ENCODE results near the gene ITPRIP. TPM values are rescaled to one million over a fixed set of nuclear protein-coding genes. Genes with fewer than 3 reads are reported as not detected.

Gene ITPRIP
- total RNA-seq, 1 experiment from 2014 or later = 12.0 TPM

DNA sequence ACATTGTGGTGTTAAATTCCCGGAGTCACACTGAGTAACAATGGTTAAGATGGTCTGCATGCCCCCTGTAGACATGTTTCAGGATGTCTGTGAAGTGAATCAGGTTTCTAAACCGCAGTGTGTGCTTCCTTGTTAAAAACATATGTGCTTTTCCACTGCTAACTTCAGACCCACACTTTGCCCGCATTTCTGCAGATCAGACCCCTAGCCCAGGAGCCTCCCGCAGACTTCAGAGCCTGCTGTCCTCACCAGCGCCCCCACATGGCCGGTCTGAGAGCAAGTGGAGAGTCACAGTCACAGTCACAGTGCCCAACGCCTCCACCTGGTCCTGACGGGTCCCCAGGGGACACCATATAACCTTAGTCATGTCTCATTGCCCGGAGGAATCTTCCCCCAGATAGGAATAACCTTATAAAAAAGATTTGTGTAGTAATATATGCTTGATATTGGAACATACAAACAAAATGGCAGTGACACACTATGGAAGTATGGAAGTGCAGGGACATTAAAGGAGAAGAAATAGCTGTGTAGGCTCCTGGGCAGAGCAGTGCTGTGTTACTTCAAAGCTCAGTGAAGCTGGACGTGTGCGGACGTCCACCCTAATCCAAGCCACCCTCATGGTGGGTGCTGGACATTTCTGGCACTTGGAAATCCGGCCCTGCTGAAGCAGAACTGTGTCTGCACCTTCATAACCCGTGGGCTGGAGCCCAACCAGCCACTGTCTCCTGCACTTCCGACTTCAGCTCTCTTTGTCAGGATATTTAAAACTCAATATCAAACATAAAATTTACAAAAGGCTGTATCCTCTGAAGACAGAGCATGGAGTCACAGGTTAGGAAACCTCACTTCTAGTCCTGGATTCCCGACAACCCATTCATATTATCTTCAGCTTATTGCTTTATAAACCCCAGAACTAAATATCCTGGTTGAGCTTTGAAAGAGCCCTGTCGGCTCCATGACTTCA is 40.3 kb downstream of the ITPRIP start:
- TF ChIP-seq ZFX (IDR thresholded peaks at IDR 0.05) (no peak), RAD21 (IDR thresholded peaks at IDR 0.05; ENCODE audit: low read depth) (0 out of 2 replicates have a peak, but pooled peaks have one; percentile 19)
- TF ChIP-seq, protein P1, sequence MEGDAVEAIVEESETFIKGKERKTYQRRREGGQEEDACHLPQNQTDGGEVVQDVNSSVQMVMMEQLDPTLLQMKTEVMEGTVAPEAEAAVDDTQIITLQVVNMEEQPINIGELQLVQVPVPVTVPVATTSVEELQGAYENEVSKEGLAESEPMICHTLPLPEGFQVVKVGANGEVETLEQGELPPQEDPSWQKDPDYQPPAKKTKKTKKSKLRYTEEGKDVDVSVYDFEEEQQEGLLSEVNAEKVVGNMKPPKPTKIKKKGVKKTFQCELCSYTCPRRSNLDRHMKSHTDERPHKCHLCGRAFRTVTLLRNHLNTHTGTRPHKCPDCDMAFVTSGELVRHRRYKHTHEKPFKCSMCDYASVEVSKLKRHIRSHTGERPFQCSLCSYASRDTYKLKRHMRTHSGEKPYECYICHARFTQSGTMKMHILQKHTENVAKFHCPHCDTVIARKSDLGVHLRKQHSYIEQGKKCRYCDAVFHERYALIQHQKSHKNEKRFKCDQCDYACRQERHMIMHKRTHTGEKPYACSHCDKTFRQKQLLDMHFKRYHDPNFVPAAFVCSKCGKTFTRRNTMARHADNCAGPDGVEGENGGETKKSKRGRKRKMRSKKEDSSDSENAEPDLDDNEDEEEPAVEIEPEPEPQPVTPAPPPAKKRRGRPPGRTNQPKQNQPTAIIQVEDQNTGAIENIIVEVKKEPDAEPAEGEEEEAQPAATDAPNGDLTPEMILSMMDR (IDR thresholded peaks at IDR 0.05 in 2 of 3, conservative IDR thresholded peaks at IDR 0.05 in 1 of 3; ENCODE audit: borderline replicate concordance in 1 of 3, insufficient read depth in 1 of 3, low read depth in 2 of 3, low read length in 2 of 3) = peak; percentile 53 to 90 (median 87); a peak in 5 of 6 replicates
- Histone ChIP-seq H2AFZ (ENCODE audit: low read depth, low read length, poor library complexity, severe bottlenecking) (no peak overlapping the region), H4K20me1 (ENCODE audit: insufficient read depth) (no peaks in the 10 kb centered on the region), H3K27me3 (ENCODE audit: insufficient read depth, low read length) (no peaks in the 10 kb centered on the region), H3K9me2 (ENCODE audit: insufficient read depth) (no peaks in the 10 kb centered on the region), H3K4me2 (ENCODE audit: low read length) (no peak overlapping the region), H3K9me3 (ENCODE audit: control insufficient read depth in 1 of 2, insufficient read depth in 1 of 2, low read depth in 1 of 2, low read length in 2 of 2) (no peaks in the 10 kb centered on the region), H3K27ac (ENCODE audit: low read depth, low read length) (no peak overlapping the region), H3K9ac (ENCODE audit: low read length) (no peak overlapping the region), H3K36me3 (ENCODE audit: control insufficient read depth in 1 of 2, insufficient read depth in 2 of 2, low read length in 2 of 2) (peaks cover 10 to 31% of the 10 kb centered on the region in 2 experiments; a peak in 3 of 4 replicates), H3K4me1 (ENCODE audit: control insufficient read depth in 1 of 2, insufficient read depth in 2 of 2, low read length in 2 of 2) (no peaks in the 10 kb centered on the region), H3K79me2 (ENCODE audit: insufficient read depth, low read length) (peaks cover 23% of the 10 kb centered on the region), H3K4me3 (replicated peaks in 1 of 2; ENCODE audit: low read depth in 1 of 2, low read length in 2 of 2) (no peak overlapping the region)
- ATAC-seq (peak; percentile 88), DNase-seq (ENCODE audit: low read depth, low spot score) (no peak)
- ChIA-PET CTCF (interaction anchor here (0.8 to 9.9 kb wide), 3 partner anchors 22 to 180 kb away, joined by 3 to 96 read pairs (median 11); no protein-coding TSS in a partner anchor), RAD21 (ENCODE audit: low non-redundant PET in 1 of 2, low total read pairs in 2 of 2, uncharacterized antibody in 2 of 2, unreplicated experiment in 2 of 2) (no interaction called here), POLR2A (no interaction called here)
- intact Hi-C loops (cut with micrococcal nuclease) = no loop called here
- no TSS peak for BruUV-seq (replicated peaks)

Data from HCT116 (cell line).